Gastroesophageal sphincter (tissue), 4 donors: Measurements from ENCODE around the gene NCR1. TPM values are rescaled to one million over a fixed set of nuclear protein-coding genes. Genes with fewer than 3 reads are reported as not detected.
"Not testable (repeated sequence)": the region's sequence is repeated elsewhere in the genome, so short reads cannot be mapped to it uniquely, and the experiment has no call there.

ENCODE experiments used
- ATAC-seq: fragments of 150-250 bp; one replicate; pipeline ENCODE4 v1.9.1; 2016; ENCODE audit warnings: mild to moderate bottlenecking, moderate library complexity
- H3K27ac ChIP-seq, 4 donors: fragments of 200-600 bp; sonication (generic) in 3 of 4; 1 replicate in 3 of 4; 2 replicates in 1 of 4; pipeline ENCODE4 v1.5.1; 2016 to 2019
- H3K27me3 ChIP-seq: fragments of 200-600 bp; sonication (generic); one replicate; pipeline ENCODE4 v1.5.1; 2019
- H3K36me3 ChIP-seq, 2 donors: fragments of 200-600 bp; sonication (generic); one replicate each; pipeline ENCODE4 v1.5.1; 2019; ENCODE audit warnings: control low read depth in 1 of 2
- H3K4me1 ChIP-seq, 3 donors: fragments of 200-600 bp; sonication (generic); 1 replicate in 2 of 3; 2 replicates in 1 of 3; pipeline ENCODE4 v1.5.1; 2016 to 2019; ENCODE audit warnings: control low read depth in 2 of 3
- H3K4me3 ChIP-seq, 2 donors: fragments of 200-600 bp; sonication (generic); one replicate each; pipeline ENCODE4 v1.5.1; 2019; ENCODE audit warnings: mild to moderate bottlenecking in 1 of 2, moderate library complexity in 1 of 2
- H3K9me3 ChIP-seq, 3 donors: fragments of 200-600 bp; sonication (generic); one replicate each; pipeline ENCODE4 v1.5.1; 2017 to 2019; ENCODE audit warnings: control low read depth in 2 of 3
- CTCF ChIP-seq, 4 experiments: fragments of 200-600 bp in 2 of 4; fragments of 450-650 bp in 2 of 4; sonication (generic) in 1 of 4; IDR thresholded peaks; one replicate each; pipeline ENCODE4 v1.5.1; 2017 to 2019; ENCODE audit warnings: antibody characterized with exemption in 4 of 4, mild to moderate bottlenecking in 2 of 4, moderate library complexity in 2 of 4
- EP300 ChIP-seq: sonication (generic); formaldehyde crosslinking; IDR thresholded peaks from one replicate; pipeline ENCODE4 v1.6.1; 2017; ENCODE audit warnings: antibody characterized with exemption, mild to moderate bottlenecking
- POLR2A ChIP-seq, 2 donors: fragments of 450-650 bp; IDR thresholded peaks; one replicate each; pipeline ENCODE4 v1.6.1; 2017; ENCODE audit warnings: antibody characterized with exemption in 2 of 2, mild to moderate bottlenecking in 2 of 2, moderate library complexity in 1 of 2
- POLR2AphosphoS5 ChIP-seq: sonication (generic); formaldehyde crosslinking; IDR thresholded peaks from one replicate; pipeline ENCODE4 v1.6.1; 2017; ENCODE audit warnings: antibody characterized with exemption
- WGBS, 2 donors: methylation state at CpG; one replicate each; pipeline ENCODE4 v1.1.5; 2018; ENCODE audit warnings: low coverage in 1 of 2; 5-methylcytosine and 5-hydroxymethylcytosine counted together
- total RNA-seq, 4 donors: library from RNA; depleted of rRNA; stranded (reverse); fragments of >200 nt; gene quantifications; one replicate each; pipeline ENCODE4 v1.1.0, GENCODE V29; 2016

Gene NCR1
- total RNA-seq, 4 donors from 2014 or later: not detected

GRCh38 chr19:54928299-54928698 lies 22.4 kb downstream of the NCR1 start:
- no peaks in the 10 kb centered on the region for H3K4me1 ChIP-seq
- H3K27me3 ChIP-seq: peaks cover 17% of the 10 kb centered on the region
- 90 to 100% methylated on average over 1 to 2 of the region's 2 CpGs for WGBS, 2 donors
- ATAC-seq: no peak
- H3K27ac ChIP-seq: no peak overlapping the region
- no peak for TF ChIP-seq EP300
- TF ChIP-seq CTCF (IDR thresholded peaks at IDR 0.05): no peak
- no peak for TF ChIP-seq POLR2A (IDR thresholded peaks at IDR 0.05)
- TF ChIP-seq POLR2AphosphoS5: no peak
- H3K4me3 ChIP-seq: no peak overlapping the region
- no peaks in the 10 kb centered on the region for H3K36me3 ChIP-seq
- peaks cover 0 to 27% (median 0%) of the 10 kb centered on the region in 3 donors for H3K9me3 ChIP-seq

GRCh38 chr19:54937926-54938325 lies 32.0 kb downstream of the NCR1 start:
- Histone ChIP-seq H3K4me1 (no peaks in the 10 kb centered on the region), H3K4me3 (no peak overlapping the region), H3K9me3 (no peaks in the 10 kb centered on the region), H3K36me3 (no peaks in the 10 kb centered on the region), H3K27me3 (peaks cover 55% of the 10 kb centered on the region), H3K27ac (no peak overlapping the region)
- no peak for ATAC-seq
- TF ChIP-seq POLR2AphosphoS5 (no peak), EP300 (no peak), CTCF (IDR thresholded peaks at IDR 0.05) (no peak), POLR2A (IDR thresholded peaks at IDR 0.05) (no peak)
- WGBS, 2 donors: 79 to 86% methylated on average over 9 of the region's 9 CpGs

GRCh38 chr19:54938906-54939305 lies 33.0 kb downstream of the NCR1 start:
- TF ChIP-seq EP300 (no peak), POLR2AphosphoS5 (no peak), POLR2A (IDR thresholded peaks at IDR 0.05) (no peak), CTCF (IDR thresholded peaks at IDR 0.05) (no peak)
- ATAC-seq: no peak
- Histone ChIP-seq H3K27me3 (peaks cover 46% of the 10 kb centered on the region), H3K36me3 (no peaks in the 10 kb centered on the region), H3K4me1 (no peaks in the 10 kb centered on the region), H3K27ac (no peak overlapping the region), H3K9me3 (no peaks in the 10 kb centered on the region), H3K4me3 (no peak overlapping the region)
- 73 to 86% methylated on average over 3 to 8 of the region's 11 CpGs for WGBS, 2 donors

- H3K27ac ChIP-seq, H3K4me3 ChIP-seq, ATAC-seq, H3K4me1 ChIP-seq, H3K36me3 ChIP-seq, H3K9me3 ChIP-seq: not testable (repeated sequence)
- no CpG with 5 or more reads among the region's 28 CpGs for WGBS, 2 donors
- peaks cover 39% of the 10 kb centered on the region for H3K27me3 ChIP-seq
Observed at GRCh38 chr19:54939538-54939937, 33.6 kb downstream of the NCR1 start.

GRCh38 chr19:54943772-54944361 lies 37.9 kb downstream of the NCR1 start:
- not testable (repeated sequence) for H3K4me3 ChIP-seq, H3K36me3 ChIP-seq, ATAC-seq, H3K4me1 ChIP-seq, H3K27ac ChIP-seq, H3K9me3 ChIP-seq
- WGBS, 2 donors: 39 to 55% methylated on average over 2 to 8 of the region's 11 CpGs
- peaks cover 21% of the 10 kb centered on the region for H3K27me3 ChIP-seq

- WGBS, 2 donors: 81% methylated on average over 6 of the region's 8 CpGs; no CpG with 5 or more reads in 1 of the 2 donors
- TF ChIP-seq EP300 (no peak), CTCF (IDR thresholded peaks at IDR 0.05) (no peak), POLR2AphosphoS5 (no peak), POLR2A (IDR thresholded peaks at IDR 0.05) (no peak)
- Histone ChIP-seq H3K4me1 (no peaks in the 10 kb centered on the region), H3K27me3 (peaks cover 23% of the 10 kb centered on the region), H3K4me3 (no peak within 1 kb of the TSS), H3K9me3 (no peaks in the 10 kb centered on the region), H3K36me3 (no peaks in the 10 kb centered on the region), H3K27ac (no peak within 1 kb of the TSS)
- ATAC-seq: no peak
Observed at GRCh38 chr19:54947381-54947780, 41.4 kb downstream of the NCR1 start, which contains the start of gene NLRP7. TSS of gene NLRP7 (minus strand) at chr19:54947530.
